ENCODE measurements around the gene NEMF. TPM values are rescaled to one million over a fixed set of nuclear protein-coding genes. Genes with fewer than 3 reads are reported as not detected.

NEMF gene
- polyA plus RNA-seq, 1 donor (not counting 4 experiments of a cell fraction or from before 2014, with no cell fraction given), result 55.1 TPM

- H3K9me1 ChIP-seq (ENCODE audit: control insufficient read depth, extremely low read depth, insufficient read depth, low read length), result no peaks in the 10 kb centered on the region
- TF ChIP-seq EZH2 (IDR thresholded peaks at IDR 0.05; ENCODE audit: low read length) (no peak), CTCF (optimal IDR thresholded peaks at IDR 0.05 in 1 of 3, IDR thresholded peaks at IDR 0.05 in 1 of 3, conservative IDR thresholded peaks at IDR 0.05 in 1 of 3; ENCODE audit: extremely low read depth in 1 of 3, insufficient read depth in 2 of 3, low read length in 3 of 3) (no peak)
- H3K4me1 ChIP-seq (ENCODE audit: control insufficient read depth, extremely low read depth, insufficient read depth, low read length), result peaks cover 18% of the 10 kb centered on the region
- H2AFZ ChIP-seq (ENCODE audit: control insufficient read depth, low read length), result no peak overlapping the region
- dilution Hi-C loops (cut with MboI; ENCODE audit: extremely low pct_ligation_motif_present, low sequenced_read_pairs), result no loop called here
- H3K9me3 ChIP-seq (ENCODE audit: control insufficient read depth, low read depth, low read length), result no peaks in the 10 kb centered on the region
- FAIRE-seq (peak; percentile 77), DNase-seq (ENCODE audit: low read depth, low spot score) (no peak)
- H4K20me1 ChIP-seq (ENCODE audit: control insufficient read depth, extremely low read depth, insufficient read depth, low read length), result no peaks in the 10 kb centered on the region
- peak overlapping the region; percentile 91 for H3K9ac ChIP-seq (ENCODE audit: control insufficient read depth, extremely low read depth, insufficient read depth, low read length)
- H3K36me3 ChIP-seq (ENCODE audit: control insufficient read depth in 2 of 2, extremely low read depth in 1 of 2, insufficient read depth in 2 of 2, low read length in 2 of 2), result peaks cover 3 to 18% of the 10 kb centered on the region in 2 experiments
- peak overlapping the region; percentile 72 for H3K27ac ChIP-seq (ENCODE audit: control insufficient read depth, insufficient read depth, low read length)
- H3K79me2 ChIP-seq (ENCODE audit: control insufficient read depth, insufficient read depth, low read length), result peaks cover 62% of the 10 kb centered on the region
- H3K27me3 ChIP-seq (ENCODE audit: control insufficient read depth, extremely low read depth, insufficient read depth, low read length), result no peaks in the 10 kb centered on the region
- peak overlapping the region; percentile 73 for H3K4me2 ChIP-seq (ENCODE audit: control insufficient read depth, extremely low read depth, insufficient read depth, low read depth, low read length)
- H3K4me3 ChIP-seq (ENCODE audit: control insufficient read depth in 2 of 3, extremely low read depth in 1 of 3, insufficient read depth in 2 of 3, low read depth in 1 of 3, low read length in 3 of 3), result peak overlapping the region in 2 of 3 experiments; percentile 77 to 96
These were observed 45.4 kb upstream of the NEMF start for GRCh38 chr14:49897965-49898364.

GRCh38 chr14:49897414-49897813 lies 44.8 kb upstream of the NEMF start:
- no peak for FAIRE-seq
- no peak for TF ChIP-seq CTCF (optimal IDR thresholded peaks at IDR 0.05 in 1 of 3, IDR thresholded peaks at IDR 0.05 in 1 of 3, conservative IDR thresholded peaks at IDR 0.05 in 1 of 3; ENCODE audit: extremely low read depth in 1 of 3, insufficient read depth in 2 of 3, low read length in 3 of 3)
- peak overlapping the region; percentile 91 for H3K9ac ChIP-seq (ENCODE audit: control insufficient read depth, extremely low read depth, insufficient read depth, low read length)

More at GRCh38 chr14:49897414-49897813, 44.8 kb upstream of the NEMF start:
- Histone ChIP-seq H3K9me3 (ENCODE audit: control insufficient read depth, low read depth, low read length) (no peaks in the 10 kb centered on the region), H3K4me1 (ENCODE audit: control insufficient read depth, extremely low read depth, insufficient read depth, low read length) (peaks cover 18% of the 10 kb centered on the region), H3K79me2 (ENCODE audit: control insufficient read depth, insufficient read depth, low read length) (peaks cover 63% of the 10 kb centered on the region), H4K20me1 (ENCODE audit: control insufficient read depth, extremely low read depth, insufficient read depth, low read length) (no peaks in the 10 kb centered on the region), H3K27ac (ENCODE audit: control insufficient read depth, insufficient read depth, low read length) (peak overlapping the region; percentile 72), H3K27me3 (ENCODE audit: control insufficient read depth, extremely low read depth, insufficient read depth, low read length) (no peaks in the 10 kb centered on the region), H3K9me1 (ENCODE audit: control insufficient read depth, extremely low read depth, insufficient read depth, low read length) (no peaks in the 10 kb centered on the region), H3K36me3 (ENCODE audit: control insufficient read depth in 2 of 2, extremely low read depth in 1 of 2, insufficient read depth in 2 of 2, low read length in 2 of 2) (peaks cover 3 to 18% of the 10 kb centered on the region in 2 experiments), H3K4me3 (ENCODE audit: control insufficient read depth in 2 of 3, extremely low read depth in 1 of 3, insufficient read depth in 2 of 3, low read depth in 1 of 3, low read length in 3 of 3) (peak overlapping the region; percentile 77 to 97 (median 96)), H3K4me2 (ENCODE audit: control insufficient read depth, extremely low read depth, insufficient read depth, low read depth, low read length) (peak overlapping the region; percentile 73), H2AFZ (ENCODE audit: control insufficient read depth, low read length) (no peak overlapping the region)
- dilution Hi-C loops (cut with MboI; ENCODE audit: extremely low pct_ligation_motif_present, low sequenced_read_pairs), result no loop called here
- no peak for DNase-seq (ENCODE audit: low read depth, low spot score)

All from keratinocyte (primary cell).